GM12892 (cell line): ENCODE data around the gene SMOC2.

Source experiments
- POLR2AphosphoS5 ChIP-seq: IDR thresholded peaks from 2 replicates; pipeline ENCODE4 v1.6.1; 2011; ENCODE audit warnings: low read depth, low read length, control low read depth
- TAF1 ChIP-seq: IDR thresholded peaks from 2 replicates; pipeline ENCODE4 v1.6.1; 2011; ENCODE audit warnings: low read depth, mild to moderate bottlenecking, control low read depth, low read length, borderline replicate concordance

GRCh38 chr6:168640768-168641167 is 199.8 kb downstream of the SMOC2 start:
- TF ChIP-seq TAF1 (no peak), POLR2AphosphoS5 (no peak)
